Right forelimb (tissue), 1 donor: ENCODE data around the gene C16orf46.

ENCODE experiments used
- DNase-seq: peaks from one replicate; pipeline ENCODE4 v3.0.0-alpha.2; 2018

The C16orf46 gene

GRCh38 chr16:81073560-81074330 lies 3.3 kb downstream of the C16orf46 start:
- DNase-seq, result no peak

GRCh38 chr16:81071805-81072204 lies 5.2 kb downstream of the C16orf46 start:
- DNase-seq, result no peak

GRCh38 chr16:81070979-81071378 lies 6.1 kb downstream of the C16orf46 start:
- no peak for DNase-seq

- no peak for DNase-seq
These were observed 8.0 kb downstream of the C16orf46 start for GRCh38 chr16:81069063-81069462.

- no peak for DNase-seq
These were observed 9.9 kb downstream of the C16orf46 start for GRCh38 chr16:81067166-81067565.

- no peak for DNase-seq
These were observed 10.4 kb downstream of the C16orf46 start for GRCh38 chr16:81066681-81067080.

- no peak for DNase-seq
These were observed 15.0 kb downstream of the C16orf46 start for GRCh38 chr16:81061871-81062608.

- no peak for DNase-seq
These were observed 15.8 kb downstream of the C16orf46 start for GRCh38 chr16:81061307-81061640.

- DNase-seq, result no peak
These were observed 16.3 kb downstream of the C16orf46 start for GRCh38 chr16:81060576-81061306.

GRCh38 chr16:81053761-81054160 lies 23.3 kb downstream of the C16orf46 start:
- DNase-seq, result no peak

GRCh38 chr16:81042821-81043220 lies 34.2 kb downstream of the C16orf46 start:
- DNase-seq, result no peak

GRCh38 chr16:81041696-81042095 lies 35.3 kb downstream of the C16orf46 start:
- no peak for DNase-seq

- no peak for DNase-seq
These were observed 36.2 kb downstream of the C16orf46 start for GRCh38 chr16:81040842-81041241.

GRCh38 chr16:81040131-81040530 lies 36.9 kb downstream of the C16orf46 start:
- no peak for DNase-seq

- DNase-seq, result no peak
These were observed 40.2 kb downstream of the C16orf46 start for GRCh38 chr16:81036751-81037350.

GRCh38 chr16:81035975-81036750 lies 40.9 kb downstream of the C16orf46 start:
- DNase-seq, result no peak

- peak; percentile 90 for DNase-seq
These were observed 41.6 kb downstream of the C16orf46 start, which contains the start of gene ATMIN for GRCh38 chr16:81035398-81035974. Gene ATMIN (plus strand): TSS chr16:81035842. CDS start chr16:81035871, 29 bp downstream.

- DNase-seq, result no peak
These were observed 47.0 kb downstream of the C16orf46 start for GRCh38 chr16:81029930-81030604.

- no peak for DNase-seq
These were observed 50.6 kb downstream of the C16orf46 start for GRCh38 chr16:81026429-81026828.

- DNase-seq, result no peak
These were observed 58.5 kb downstream of the C16orf46 start for GRCh38 chr16:81018496-81018895.

GRCh38 chr16:81014672-81015071 lies 62.4 kb downstream of the C16orf46 start:
- no peak for DNase-seq
